M059J (cell line): Measurements from ENCODE around the gene TRIM41. TPM values are rescaled to one million over a fixed set of nuclear protein-coding genes. Genes with fewer than 3 reads are reported as not detected.
A peak's percentile ranks its signal among the peaks of the same experiment; 100 is the strongest.

Experiments
- DNase-seq: peaks from one replicate; pipeline ENCODE4 v3.0.0-alpha.2; 2012; ENCODE audit warnings: low read depth
- total RNA-seq: library from RNA; depleted of rRNA; stranded (reverse); fragments of >200 nt; shearing (Covaris generic); gene quantifications from 2 replicates; pipeline ENCODE4 v1.2.3, GENCODE V29; 2014

The TRIM41 gene
- total RNA-seq, 1 experiment from 2014 or later = 9.0 TPM

- DNase-seq = no peak
Measured at GRCh38 chr5:181231432-181231831, 8.4 kb downstream of the TRIM41 start.

- no peak for DNase-seq
Measured at GRCh38 chr5:181232593-181232992, 9.5 kb downstream of the TRIM41 start.

GRCh38 chr5:181233088-181233800 is 10.2 kb downstream of the TRIM41 start:
- DNase-seq = no peak

GRCh38 chr5:181233801-181234454 is 10.8 kb downstream of the TRIM41 start:
- no peak for DNase-seq

- DNase-seq = no peak
Measured at GRCh38 chr5:181234455-181235306, 11.6 kb downstream of the TRIM41 start.

- DNase-seq = no peak
Measured at GRCh38 chr5:181235323-181235688, 12.2 kb downstream of the TRIM41 start.

GRCh38 chr5:181235689-181236366 is 12.7 kb downstream of the TRIM41 start:
- DNase-seq = no peak

GRCh38 chr5:181236471-181236870 is 13.4 kb downstream of the TRIM41 start:
- DNase-seq = no peak

GRCh38 chr5:181236954-181237641 is 14.0 kb downstream of the TRIM41 start:
- no peak for DNase-seq

- no peak for DNase-seq
Measured at GRCh38 chr5:181237729-181238385, 14.8 kb downstream of the TRIM41 start.

GRCh38 chr5:181239062-181239663 is 16.1 kb downstream of the TRIM41 start:
- DNase-seq = no peak

- DNase-seq = peak; percentile 71
Measured at GRCh38 chr5:181241393-181241975, 18.4 kb downstream of the TRIM41 start.

- peak; percentile 15 for DNase-seq
Measured at GRCh38 chr5:181242031-181242451, 19.0 kb downstream of the TRIM41 start.

- DNase-seq = peak; percentile 17
Measured at GRCh38 chr5:181243018-181243563, 20.0 kb downstream of the TRIM41 start.

- DNase-seq = peak; percentile 88
Measured at GRCh38 chr5:181243564-181244343, 20.7 kb downstream of the TRIM41 start, which contains the start of gene RACK1. Gene RACK1, minus strand, starts transcription at chr5:181243906. Its CDS starts 106 bp downstream, at chr5:181243800.

- DNase-seq = no peak
Measured at GRCh38 chr5:181245427-181246275, 22.6 kb downstream of the TRIM41 start.

- DNase-seq = peak; percentile 85
Measured at GRCh38 chr5:181246276-181247049, 23.4 kb downstream of the TRIM41 start.
